Right ventricle myocardium inferior (tissue), 1 donor: ENCODE measurements around the gene PYDC1. TPM values are rescaled to one million over a fixed set of nuclear protein-coding genes. Genes with fewer than 3 reads are reported as not detected.
"Not testable (repeated sequence)": the region's sequence is repeated elsewhere in the genome, so short reads cannot be mapped to it uniquely, and the experiment has no call there.

Experiments
- ATAC-seq: fragments of 200-7000 bp; cut with Tn5 transposase; one replicate; pipeline ENCODE4 v1.9.1; 2020; ENCODE audit warnings: mild to moderate bottlenecking, moderate library complexity
- DNase-seq: peaks from one replicate; pipeline ENCODE4 v3.0.0; 2021; ENCODE audit errors: missing footprints
- intact Hi-C: fragments of 100-400 bp; cut with DNase I; formaldehyde crosslinking; loops from one replicate; pipeline ENCODE4 v1.11.0; 2022
- total RNA-seq: library from RNA; stranded (reverse); fragmentation: NEBNext Ultra II Directional; extraction: Animal tissue kit (Norgen Biotek cat#: 25700); gene quantifications from one replicate; pipeline ENCODE4 v1.2.1, GENCODE V29; 2021
- donor health status: DM: no; HTN: yes; CAD: no; lungs with severe emphysema.

Gene PYDC1
- total RNA-seq, 1 donor from 2014 or later: not detected

DNA sequence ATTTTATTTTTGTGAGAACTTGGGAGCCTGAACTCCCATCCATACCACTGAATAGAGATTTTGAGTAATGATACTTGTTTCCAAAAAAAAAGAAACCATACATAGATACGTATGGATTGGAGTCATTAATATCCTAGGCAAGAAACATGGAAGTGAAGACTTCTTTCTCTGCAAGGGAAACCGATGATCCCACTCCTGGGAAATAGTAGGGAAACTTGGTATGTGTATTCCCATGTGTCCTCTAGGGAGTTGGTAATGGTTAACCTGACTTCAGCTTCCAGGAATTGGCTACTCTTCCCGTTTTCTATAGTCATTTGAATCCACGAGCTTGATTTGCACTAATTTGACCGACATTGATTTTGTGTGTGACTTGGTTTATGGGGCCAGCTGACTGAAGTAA, 31.6 kb downstream of the PYDC1 start:
- intact Hi-C loops: loop anchor here (10.0 kb wide), 1 partner anchor 259 kb away; the partner anchor contains the start of gene ZNF843
- no peak for DNase-seq
- no peak for ATAC-seq

DNA sequence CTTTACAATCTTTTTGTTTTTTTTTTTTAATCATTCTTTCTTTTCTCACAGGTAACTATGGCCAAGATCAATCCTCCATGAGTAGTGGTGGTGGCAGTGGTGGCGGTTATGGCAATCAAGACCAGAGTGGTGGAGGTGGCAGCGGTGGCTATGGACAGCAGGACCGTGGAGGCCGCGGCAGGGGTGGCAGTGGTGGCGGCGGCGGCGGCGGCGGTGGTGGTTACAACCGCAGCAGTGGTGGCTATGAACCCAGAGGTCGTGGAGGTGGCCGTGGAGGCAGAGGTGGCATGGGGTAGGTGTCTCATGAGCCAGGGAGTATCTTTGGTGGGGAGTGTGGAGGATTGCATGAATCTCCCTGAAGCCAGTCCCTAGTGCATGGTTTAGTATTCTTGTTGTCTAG, 32.0 kb downstream of the PYDC1 start:
- intact Hi-C loops: loop anchor here (10.0 kb wide), 1 partner anchor 260 kb away; the partner anchor contains the start of gene ZNF843
- no peak for ATAC-seq
- DNase-seq: no peak

DNA sequence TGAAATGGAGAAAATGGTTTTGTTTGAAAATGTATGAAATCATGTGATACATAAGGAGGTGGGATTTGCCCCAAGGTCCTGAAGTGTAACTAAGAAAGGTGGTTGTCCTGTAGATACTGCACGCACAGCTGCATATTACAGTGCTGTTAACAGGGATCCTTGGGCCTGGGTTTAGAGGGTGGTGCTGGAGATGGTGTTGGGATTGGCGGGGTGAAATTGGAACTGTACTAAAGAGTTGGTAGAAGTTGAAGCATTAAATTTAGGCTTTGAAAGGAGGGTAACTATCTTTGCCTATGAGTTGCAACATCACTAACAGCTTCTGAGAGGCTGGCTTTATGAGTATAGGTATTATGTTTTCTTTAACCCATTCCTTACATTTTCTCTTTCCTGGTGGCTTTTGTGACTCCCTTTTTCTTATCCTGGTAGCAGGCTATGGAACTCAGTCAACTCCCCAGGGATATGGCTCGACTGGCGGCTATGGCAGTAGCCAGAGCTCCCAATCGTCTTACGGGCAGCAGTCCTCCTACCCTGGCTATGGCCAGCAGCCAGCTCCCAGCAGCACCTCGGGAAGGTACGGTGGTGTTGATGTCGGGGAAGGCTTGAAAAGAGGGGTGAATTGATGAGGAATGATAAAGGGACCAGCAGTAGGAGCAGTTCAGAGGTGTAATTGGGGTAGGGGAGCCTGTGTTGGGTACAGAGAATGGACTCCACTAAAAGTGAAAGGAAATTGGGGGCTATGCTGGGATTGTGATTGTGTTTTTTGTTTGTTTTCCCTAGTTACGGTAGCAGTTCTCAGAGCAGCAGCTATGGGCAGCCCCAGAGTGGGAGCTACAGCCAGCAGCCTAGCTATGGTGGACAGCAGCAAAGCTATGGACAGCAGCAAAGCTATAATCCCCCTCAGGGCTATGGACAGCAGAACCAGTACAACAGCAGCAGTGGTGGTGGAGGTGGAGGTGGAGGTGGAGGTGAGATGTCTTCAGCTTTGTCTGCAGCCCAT, 33.2 kb downstream of the PYDC1 start:
- ATAC-seq: no peak
- no peak for DNase-seq
- intact Hi-C loops: loop anchor here (10.0 kb wide), 1 partner anchor 261 kb away; the partner anchor contains the start of gene ZNF843

DNA sequence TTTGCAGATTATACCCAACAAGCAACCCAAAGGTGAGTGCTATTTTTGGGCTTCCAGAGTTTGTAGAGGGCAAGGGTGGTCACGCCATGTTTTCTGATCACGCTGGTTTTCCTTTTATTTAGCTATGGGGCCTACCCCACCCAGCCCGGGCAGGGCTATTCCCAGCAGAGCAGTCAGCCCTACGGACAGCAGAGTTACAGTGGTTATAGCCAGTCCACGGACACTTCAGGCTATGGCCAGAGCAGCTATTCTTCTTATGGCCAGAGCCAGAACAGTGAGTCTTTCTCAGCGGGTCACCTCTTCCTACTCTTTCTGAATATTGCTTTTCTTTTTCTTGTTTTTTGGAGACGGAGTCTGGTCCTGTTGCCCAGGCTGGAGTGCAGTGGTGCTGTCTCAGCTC, 34.5 kb downstream of the PYDC1 start:
- intact Hi-C loops: loop anchor here (10.0 kb wide), 1 partner anchor 262 kb away; the partner anchor contains the start of gene ZNF843
- no peak for ATAC-seq

DNA sequence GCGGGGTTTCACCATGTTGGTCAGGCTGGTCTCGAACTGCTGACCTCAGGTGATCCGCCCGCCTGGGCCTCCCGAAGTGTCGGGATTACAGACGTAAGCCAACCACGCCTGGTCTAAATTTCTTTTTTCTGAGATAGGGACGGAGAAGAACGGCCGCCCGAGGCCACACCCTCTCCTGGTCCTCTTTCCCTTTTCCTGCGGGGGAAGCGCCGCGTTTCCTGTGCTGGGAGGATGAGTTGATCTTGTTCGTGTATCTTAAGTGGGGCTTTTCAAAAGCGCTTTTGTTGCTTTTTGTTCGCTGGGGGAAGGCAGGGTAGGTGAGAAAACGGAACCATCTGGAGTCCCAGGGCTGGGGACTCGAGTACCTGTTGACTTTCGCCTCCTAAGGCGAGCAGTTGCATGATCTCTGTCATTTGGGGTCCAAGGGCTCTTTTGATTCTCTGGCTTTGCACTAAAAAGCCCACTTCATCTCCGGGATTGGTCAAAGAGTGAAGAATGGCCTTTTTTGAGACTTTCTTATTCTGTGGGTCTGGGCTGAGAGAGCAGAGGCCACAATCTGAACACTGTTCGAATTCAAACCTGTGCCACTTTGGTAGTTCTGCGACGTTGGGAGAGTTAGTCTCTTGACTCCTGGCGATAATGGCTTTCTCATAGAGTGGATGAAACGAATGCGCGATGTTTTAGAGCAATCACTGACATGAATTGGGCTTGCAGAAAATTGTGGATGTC, 35.7 kb downstream of the PYDC1 start:
- ATAC-seq (no peak), DNase-seq (no peak)
- intact Hi-C loops: loop anchor here (10.0 kb wide), 1 partner anchor 264 kb away; the partner anchor contains the start of gene ZNF843

More for the DNA sequence above, 34.5 kb downstream of the PYDC1 start:
- no peak for DNase-seq

DNA sequence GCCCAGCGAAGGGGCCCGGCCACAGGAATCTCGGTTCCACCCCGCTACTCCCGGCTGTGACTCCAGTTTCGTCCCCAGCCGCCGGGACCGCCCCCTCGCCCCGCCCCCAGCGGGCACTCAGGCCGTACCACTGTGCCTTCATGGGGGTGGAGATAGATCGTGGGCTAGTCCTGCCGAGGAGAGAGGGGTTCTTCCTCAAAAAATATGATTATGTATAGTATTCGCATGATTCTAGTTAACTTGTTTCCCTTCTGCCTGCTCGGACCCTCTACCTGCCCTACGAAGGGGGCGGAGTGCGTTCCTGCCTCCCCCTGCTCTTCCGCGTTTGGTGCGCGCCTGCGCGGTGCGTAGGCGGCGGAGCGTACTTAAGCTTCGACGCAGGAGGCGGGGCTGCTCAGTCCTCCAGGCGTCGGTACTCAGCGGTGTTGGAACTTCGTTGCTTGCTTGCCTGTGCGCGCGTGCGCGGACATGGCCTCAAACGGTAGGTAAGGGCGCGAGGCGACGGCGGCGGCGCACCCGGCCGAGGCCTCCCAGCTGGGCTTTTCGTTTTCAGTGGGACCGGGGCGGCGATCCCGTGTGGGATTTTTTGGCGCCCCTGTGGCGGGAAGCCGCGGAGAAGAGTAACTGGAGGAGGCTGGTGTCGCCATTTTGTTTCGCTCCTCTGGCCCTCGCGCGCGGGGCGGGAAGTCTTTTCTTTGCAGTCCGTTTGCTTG, 37.0 kb downstream of the PYDC1 start, which contains the start of gene FUS:
FUS (plus strand) TSS at position 393 of the 713 bp plus-strand sequence; CDS start at position 469, 76 bp downstream.
- ATAC-seq: peak; percentile 89
- intact Hi-C loops: loop anchor here (2.0 to 10.0 kb wide), 2 partner anchors 37 to 265 kb away; partner anchors contain the start of gene ZNF843

DNA sequence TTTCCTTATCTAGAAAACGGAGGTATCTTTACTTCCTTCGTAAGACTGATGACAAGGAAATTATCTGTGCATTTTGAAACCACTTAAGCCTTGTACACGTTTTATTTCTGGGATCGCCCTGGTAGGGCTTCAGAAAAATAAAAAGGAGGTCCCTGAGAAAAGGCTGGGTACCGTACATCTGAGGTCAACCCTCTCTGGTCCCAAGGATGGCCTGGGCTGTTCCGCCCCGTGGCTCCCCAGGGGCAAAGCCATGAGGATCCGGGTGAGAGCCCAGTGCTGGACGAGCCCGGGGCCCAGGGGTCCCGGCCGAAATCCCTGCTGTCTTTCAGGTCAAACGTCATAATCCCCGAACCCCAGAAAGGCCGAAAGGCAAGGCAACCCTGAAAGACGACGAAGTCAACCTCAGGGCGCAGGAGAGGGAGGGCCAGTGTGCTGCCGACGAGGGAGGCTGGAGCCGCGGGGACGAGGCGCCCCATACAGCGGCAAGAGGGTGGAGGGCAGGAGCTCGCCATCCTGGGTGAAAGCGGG, 37.7 kb downstream of the PYDC1 start:
- intact Hi-C loops: loop anchor here (2.0 kb wide), 1 partner anchor 36 kb away; no protein-coding TSS in a partner anchor
- DNase-seq (no peak), ATAC-seq (no peak)

More for the DNA sequence above, 37.0 kb downstream of the PYDC1 start, which contains the start of gene FUS:
- DNase-seq: peak; percentile 96

DNA sequence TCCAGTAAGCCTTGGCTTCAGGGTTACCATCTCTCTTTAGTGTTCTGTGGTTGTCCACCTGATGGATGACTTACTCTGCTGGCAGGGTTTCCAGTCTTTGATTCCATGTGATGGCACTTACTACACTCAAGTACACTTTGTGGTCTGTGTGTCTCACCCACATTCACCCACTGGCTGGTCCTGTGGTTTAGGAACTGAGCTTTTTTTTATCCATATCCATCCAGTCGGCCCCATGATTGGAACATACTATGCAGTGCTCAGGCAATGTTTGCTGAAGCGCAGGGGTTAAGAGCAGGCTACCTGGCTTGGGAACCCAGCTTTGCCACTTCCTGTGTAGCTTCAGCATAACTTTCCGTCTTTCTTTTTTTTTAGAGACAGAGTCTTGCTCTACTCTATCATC, 39.8 kb downstream of the PYDC1 start:
- DNase-seq (no peak), ATAC-seq (no peak)
- intact Hi-C loops: no loop called here

DNA sequence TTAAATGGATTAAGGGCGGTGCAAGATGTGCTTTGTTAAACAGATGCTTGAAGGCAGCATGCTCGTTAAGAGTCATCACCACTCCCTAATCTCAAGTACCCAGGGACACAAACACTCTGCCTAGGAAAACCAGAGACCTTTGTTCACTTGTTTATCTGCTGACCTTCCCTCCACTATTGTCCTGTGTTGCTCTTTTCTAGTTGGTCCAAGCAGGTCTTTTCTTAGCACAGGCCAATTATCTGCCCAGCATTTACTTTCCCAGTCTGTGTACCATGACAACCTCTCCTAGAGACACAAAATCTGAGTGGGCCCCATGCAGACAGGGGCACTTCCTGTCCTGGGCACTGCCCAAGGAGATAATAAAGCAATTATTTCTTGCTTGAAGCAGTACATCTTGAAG, 46.9 kb downstream of the PYDC1 start:
- DNase-seq, intact Hi-C loops: not testable (repeated sequence)
- peak; percentile 95 for ATAC-seq

DNA sequence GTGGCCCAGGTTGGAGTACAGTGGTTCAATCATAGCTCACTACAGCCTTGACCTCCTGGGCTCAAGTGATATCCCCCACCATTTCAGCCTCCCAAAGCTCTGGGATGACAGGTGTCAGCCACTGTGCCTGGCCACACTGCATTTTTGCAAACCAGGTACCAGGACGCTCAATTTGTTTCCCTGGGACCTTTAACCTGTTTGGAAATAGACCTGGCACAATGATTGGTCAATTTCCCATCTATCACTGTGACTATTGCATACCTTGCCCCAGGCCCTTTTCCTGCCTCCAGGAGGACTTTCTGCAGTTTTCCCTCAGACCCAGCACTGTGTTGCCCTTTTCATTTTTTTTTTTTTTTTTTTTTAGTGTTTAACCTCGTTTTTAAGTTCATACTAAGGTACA, 48.1 kb downstream of the PYDC1 start:
- intact Hi-C loops: no loop called here
- DNase-seq: no peak
- ATAC-seq: no peak

DNA sequence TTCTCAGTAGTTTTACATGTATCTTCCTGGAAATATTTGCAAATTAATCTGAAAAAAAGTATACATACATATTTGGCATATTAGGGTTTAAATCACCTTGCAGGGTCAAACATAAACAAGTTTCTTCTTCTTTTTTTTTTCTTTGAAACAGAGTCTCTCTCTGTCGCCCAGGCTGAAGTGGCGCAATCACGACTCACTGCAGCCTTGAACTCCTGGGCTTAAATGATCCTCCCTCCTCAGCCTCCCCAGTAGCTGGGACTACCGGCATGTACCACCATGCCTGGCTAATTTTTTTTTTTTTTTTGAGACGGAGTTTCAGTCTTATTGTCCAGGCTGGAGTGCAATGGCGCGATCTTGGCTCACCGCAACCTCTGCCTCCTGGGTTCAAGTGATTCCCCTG, 49.6 kb downstream of the PYDC1 start:
- intact Hi-C loops: no loop called here
- no peak for ATAC-seq
- DNase-seq: no peak

Other genes starting within 250 kb of the PYDC1 start
- gene HSD3B7, start 231.9 kb downstream of the PYDC1 start, total RNA-seq: 7.0 TPM
- gene STX1B, start 206.5 kb downstream of the PYDC1 start, total RNA-seq: 0.41 TPM
- 42.3 TPM for gene STX4, start 183.6 kb downstream of the PYDC1 start, total RNA-seq
- 5.3 TPM for gene ZNF668, start 142.9 kb downstream of the PYDC1 start, total RNA-seq
- 9.9 TPM for gene ZNF646, start 142.7 kb downstream of the PYDC1 start, total RNA-seq
- gene PRSS53, start 128.2 kb downstream of the PYDC1 start, total RNA-seq: 0.62 TPM
- gene VKORC1, start 122.3 kb downstream of the PYDC1 start, total RNA-seq: 41.1 TPM
- gene BCKDK, start 108.7 kb downstream of the PYDC1 start, total RNA-seq: 79.7 TPM
- 67.4 TPM for gene KAT8, start 99.5 kb downstream of the PYDC1 start, total RNA-seq
- not detected for gene PRSS8, start 81.4 kb downstream of the PYDC1 start, total RNA-seq
- gene PRSS36, start 67.1 kb downstream of the PYDC1 start, total RNA-seq: 3.0 TPM
- 86.8 TPM for gene FUS, start 37.0 kb downstream of the PYDC1 start, total RNA-seq
- 9.1 TPM for gene PYCARD, start 14.4 kb downstream of the PYDC1 start, total RNA-seq
- 2.1 TPM for gene TRIM72, start 3.0 kb downstream of the PYDC1 start, total RNA-seq
- 10.4 TPM for gene ITGAM, start 42.8 kb upstream of the PYDC1 start, total RNA-seq
- 2.2 TPM for gene ITGAX, start 138.0 kb upstream of the PYDC1 start, total RNA-seq
- gene ITGAD, start 176.2 kb upstream of the PYDC1 start, total RNA-seq: 0.11 TPM
- gene COX6A2, start 211.2 kb upstream of the PYDC1 start, total RNA-seq: 1,434 TPM
- 1.8 TPM for gene ZNF843, start 225.7 kb upstream of the PYDC1 start, total RNA-seq
- gene ARMC5, start 242.4 kb upstream of the PYDC1 start, total RNA-seq: 5.5 TPM